ENCODE measurements around the gene HCK. TPM values are rescaled to one million over a fixed set of nuclear protein-coding genes. Genes with fewer than 3 reads are reported as not detected.

HCK gene
- not detected in 2 replicates for total RNA-seq (2011; cell fraction: chromatin; rRNA removed; ENCODE audit: low replicate concordance)
- not detected in 2 replicates for total RNA-seq (2011; cell fraction: nucleolus; rRNA removed)
- not detected in 2 replicates for total RNA-seq (2011; cell fraction: nucleoplasm; rRNA removed)
- total RNA-seq (2014; rRNA removed) (0.27 TPM in 1 of 2 replicates, not detected in the other), total RNA-seq (2014; rRNA removed; fragmentation: Illumina TruSeq; extraction: Trizol) (not detected in 2 replicates), total RNA-seq (2015; rRNA removed; fragmentation: Illumina TruSeq; extraction: Trizol) (0.38 and 0.51 TPM in 2 replicates), total RNA-seq (2021) (not detected in 2 replicates), polyA plus RNA-seq (2011; rRNA removed) (0.04 TPM in 1 of 2 replicates, not detected in the other), polyA plus RNA-seq (2014; fragmentation: Illumina TruSeq; extraction: Trizol) (not detected in 2 replicates), polyA plus RNA-seq (2014; fragmentation: Nextera tagmentation; extraction: Ambion mirVana) (not detected), polyA plus RNA-seq (2014; rRNA removed) (0.09 TPM in 1 of 2 replicates, not detected in the other), polyA minus RNA-seq (2011; rRNA and poly(A)+ RNA removed) (0.18 TPM in 1 of 2 replicates, not detected in the other), Bru-seq, nascent RNA (percentile 4 among the genes with signal in this experiment), BruChase-seq, experiment 1, labeled RNA remaining after a 2-hour chase (percentile 7 among the genes with signal in this experiment), BruChase-seq, experiment 2, labeled RNA remaining after a 6-hour chase (percentile 4 among the genes with signal in this experiment)
- 0.01 and 0.07 TPM in 2 replicates for polyA plus RNA-seq (2011; cell fraction: cytosol; rRNA removed)
- not detected in 2 replicates for polyA plus RNA-seq (2011; cell fraction: nucleus; rRNA removed)
- 0.13 and 0.50 TPM in 2 replicates for polyA plus RNA-seq (2012)
- not detected in 2 replicates for polyA minus RNA-seq (2011; cell fraction: cytosol; rRNA and poly(A)+ RNA removed)
- not detected in 2 replicates for polyA minus RNA-seq (2011; cell fraction: nucleus; rRNA and poly(A)+ RNA removed)
- long read RNA-seq, experiment 1 = 0 reads
- long read RNA-seq, experiment 2 = 0 reads
- long read RNA-seq, experiment 3 = 0 reads

- no peak for DNase-seq (ENCODE audit: extremely low read depth in 1 of 4, low spot score in 3 of 4)
- 4% methylated on average over 26 of the region's 58 CpGs for WGBS (ENCODE audit: insufficient coverage, low coverage, missing lambda C conversion rate)
- peak; percentile 65 for ATAC-seq
- Histone ChIP-seq H3K36me3 (ENCODE audit: control insufficient read depth, insufficient read depth, low read length) (no peaks in the 10 kb centered on the region), H3K4me1 (replicated peaks in 1 of 2; ENCODE audit: control insufficient read depth in 2 of 2, insufficient read depth in 2 of 2, low read length in 2 of 2) (peaks cover 0 to 15% of the 10 kb centered on the region in 2 experiments; a peak in 2 of 5 replicates), H3K4me2 (ENCODE audit: insufficient read depth, low read length) (no peak within 1 kb of the TSS), H4K20me1 (replicated peaks; ENCODE audit: control insufficient read depth, insufficient read depth, low read length) (no peaks in the 10 kb centered on the region), H3K27ac (ENCODE audit: extremely low read depth, low read depth, low read length) (no peak within 1 kb of the TSS), H3K27me3 (ENCODE audit: control insufficient read depth in 2 of 2, insufficient read depth in 2 of 2, low read length in 2 of 2) (peaks cover 49 to 64% of the 10 kb centered on the region in 2 experiments), H3K79me2 (ENCODE audit: control insufficient read depth, insufficient read depth, low read length) (no peaks in the 10 kb centered on the region), H3K9me1 (ENCODE audit: control insufficient read depth, insufficient read depth, low read length) (no peaks in the 10 kb centered on the region), H3K9ac (ENCODE audit: insufficient read depth in 1 of 2, low read depth in 2 of 2, low read length in 2 of 2) (peak within 1 kb of the TSS in 1 of 2 experiments; percentile 31; a peak in 1 of 4 replicates), H2AFZ (ENCODE audit: low read depth, low read length) (no peak within 1 kb of the TSS), H3K4me3 (no peak within 1 kb of the TSS), H3K9me3 (replicated peaks; ENCODE audit: control insufficient read depth, insufficient read depth, low read depth, low read length) (no peaks in the 10 kb centered on the region)
- ChIA-PET CTCF (ENCODE audit: low intra/inter-chr PET ratio) (no interaction called here), POLR2A (no interaction called here)
- in situ Hi-C loops (cut with MboI) = no loop called here
- intact Hi-C loops (cut with micrococcal nuclease) = no loop called here
- no TSS peak for BruUV-seq (replicated peaks)
- FAIRE-seq = no peak
- TF ChIP-seq NFE2L1 (tag; IDR thresholded peaks at IDR 0.05; ENCODE audit: borderline replicate concordance, low read depth) (no peak), ZNF583 (CRISPR knock-in tag; IDR thresholded peaks at IDR 0.05) (no peak), IRF1 (CRISPR knock-in tag; IDR thresholded peaks at IDR 0.05; ENCODE audit: borderline replicate concordance) (no peak), CBFB (CRISPR knock-in tag; IDR thresholded peaks at IDR 0.05) (no peak), ETS1 (conservative IDR thresholded peaks at IDR 0.05; ENCODE audit: control insufficient read depth, low read depth, low read length) (no peak), ZNF311 (CRISPR knock-in tag; IDR thresholded peaks at IDR 0.05) (no peak), SIX5 (IDR thresholded peaks at IDR 0.05; ENCODE audit: borderline replicate concordance in 1 of 2, insufficient read depth in 1 of 2, low read depth in 1 of 2, low read length in 2 of 2) (no peak), TAF1 (IDR thresholded peaks at IDR 0.05; ENCODE audit: control insufficient read depth, extremely low read depth, insufficient read depth, low read length, severe bottlenecking) (no peak), ZNF778 (CRISPR knock-in tag; IDR thresholded peaks at IDR 0.05) (no peak), CCNT2 (IDR thresholded peaks at IDR 0.05; ENCODE audit: borderline replicate concordance, extremely low read depth, insufficient read length, low read depth, low read length) (no peak), ZC3H4 (CRISPR knock-in tag; IDR thresholded peaks at IDR 0.05; ENCODE audit: borderline replicate concordance) (no peak), NFIX (CRISPR knock-in tag; IDR thresholded peaks at IDR 0.05; ENCODE audit: low read depth) (no peak), FOXK1 (CRISPR knock-in tag; IDR thresholded peaks at IDR 0.05; ENCODE audit: borderline replicate concordance) (no peak), ZNF449 (CRISPR knock-in tag; IDR thresholded peaks at IDR 0.05) (no peak)
These were observed at the start of gene HCK for GRCh38 chr20:32052090-32052777. Gene HCK, plus strand, starts transcription at chr20:32052242.

Data from K562 (cell line).